Suprapubic skin (tissue), 4 donors: ENCODE measurements around the gene KLHL33. TPM values are rescaled to one million over a fixed set of nuclear protein-coding genes. Genes with fewer than 3 reads are reported as not detected.

Source experiments
- DNase-seq, 2 donors: peaks; one replicate each; pipeline ENCODE4 v3.0.0-alpha.2; 2019; ENCODE audit warnings: low spot score in 2 of 2
- H3K27ac ChIP-seq: fragments of 200-600 bp; sonication (generic); one replicate; pipeline ENCODE4 v1.5.1; 2019
- H3K27me3 ChIP-seq: fragments of 200-600 bp; sonication (generic); one replicate; pipeline ENCODE4 v1.5.1; 2019
- H3K36me3 ChIP-seq: fragments of 200-600 bp; sonication (generic); one replicate; pipeline ENCODE4 v1.5.1; 2019
- H3K4me1 ChIP-seq: fragments of 200-600 bp; sonication (generic); one replicate; pipeline ENCODE4 v1.5.1; 2019
- H3K4me3 ChIP-seq: fragments of 200-600 bp; sonication (generic); one replicate; pipeline ENCODE4 v1.5.1; 2019; ENCODE audit warnings: mild to moderate bottlenecking
- H3K9me3 ChIP-seq: fragments of 200-600 bp; sonication (generic); one replicate; pipeline ENCODE4 v1.5.1; 2019
- CTCF ChIP-seq, 2 donors: fragments of 200-600 bp in 1 of 2; fragments of 450-650 bp in 1 of 2; sonication (generic) in 1 of 2; IDR thresholded peaks; one replicate each; pipeline ENCODE4 v1.5.1; 2016 to 2019; ENCODE audit warnings: antibody characterized with exemption in 2 of 2, mild to moderate bottlenecking in 1 of 2, moderate library complexity in 1 of 2
- EP300 ChIP-seq: sonication (generic); formaldehyde crosslinking; IDR thresholded peaks from one replicate; pipeline ENCODE4 v1.6.1; 2017; ENCODE audit warnings: antibody characterized with exemption
- POLR2A ChIP-seq, 2 donors: fragments of 450-650 bp; IDR thresholded peaks; one replicate each; pipeline ENCODE4 v1.6.1; 2017; ENCODE audit warnings: antibody characterized with exemption in 2 of 2, mild to moderate bottlenecking in 2 of 2, moderate library complexity in 2 of 2
- POLR2AphosphoS5 ChIP-seq, 3 donors: sonication (generic); formaldehyde crosslinking; IDR thresholded peaks; one replicate each; pipeline ENCODE4 v1.6.1; 2017; ENCODE audit warnings: antibody characterized with exemption in 3 of 3
- WGBS: methylation state at CpG from one replicate; pipeline ENCODE4 v1.1.5; 2018; 5-methylcytosine and 5-hydroxymethylcytosine counted together
- total RNA-seq, 4 donors: library from RNA; depleted of rRNA; stranded (reverse); fragments of >200 nt; gene quantifications; one replicate each; pipeline ENCODE4 v1.1.0, GENCODE V29; 2016

KLHL33 gene
- total RNA-seq, 4 donors from 2014 or later = 0.08 TPM; not detected in 3

- no peaks in the 10 kb centered on the region for H3K9me3 ChIP-seq
- no peak overlapping the region for H3K27ac ChIP-seq
- TF ChIP-seq POLR2A (IDR thresholded peaks at IDR 0.05) (no peak), POLR2AphosphoS5 (IDR thresholded peaks at IDR 0.05) (no peak), EP300 (no peak), CTCF (IDR thresholded peaks at IDR 0.05) (no peak)
- 90% methylated on average over 2 of the region's 2 CpGs for WGBS
- no peak for DNase-seq
- H3K4me3 ChIP-seq = no peak overlapping the region
- peaks cover 54% of the 10 kb centered on the region for H3K36me3 ChIP-seq
- H3K4me1 ChIP-seq = peaks cover 35% of the 10 kb centered on the region
- H3K27me3 ChIP-seq = no peaks in the 10 kb centered on the region
Measured at GRCh38 chr14:20472536-20473169, 36.7 kb upstream of the KLHL33 start.

GRCh38 chr14:20470603-20470901 lies 34.6 kb upstream of the KLHL33 start:
- WGBS = 5% methylated on average over 2 of the region's 2 CpGs
- DNase-seq = no peak
- H3K27ac ChIP-seq = peak overlapping the region; percentile 92
- H3K27me3 ChIP-seq = no peaks in the 10 kb centered on the region
- H3K9me3 ChIP-seq = no peaks in the 10 kb centered on the region
- H3K4me3 ChIP-seq = peak overlapping the region; percentile 75
- TF ChIP-seq POLR2A (IDR thresholded peaks at IDR 0.05) (no peak), POLR2AphosphoS5 (IDR thresholded peaks at IDR 0.05) (no peak), CTCF (IDR thresholded peaks at IDR 0.05) (no peak), EP300 (no peak)
- H3K4me1 ChIP-seq = peaks cover 20% of the 10 kb centered on the region
- H3K36me3 ChIP-seq = peaks cover 35% of the 10 kb centered on the region

- H3K27ac ChIP-seq = peak overlapping the region; percentile 92
- H3K36me3 ChIP-seq = peaks cover 30% of the 10 kb centered on the region
- no peaks in the 10 kb centered on the region for H3K9me3 ChIP-seq
- H3K4me3 ChIP-seq = peak overlapping the region; percentile 75
- peaks cover 20% of the 10 kb centered on the region for H3K4me1 ChIP-seq
- peak in 1 of 2 donors; percentile 73 for DNase-seq
- no peak for TF ChIP-seq CTCF (IDR thresholded peaks at IDR 0.05)
- TF ChIP-seq POLR2AphosphoS5 (IDR thresholded peaks at IDR 0.05) = no peak
- TF ChIP-seq POLR2A (IDR thresholded peaks at IDR 0.05) = no peak
- TF ChIP-seq EP300 = no peak
- 3% methylated on average over 12 of the region's 12 CpGs for WGBS
- H3K27me3 ChIP-seq = no peaks in the 10 kb centered on the region
Measured at GRCh38 chr14:20469890-20470602, 34.1 kb upstream of the KLHL33 start.

GRCh38 chr14:20469242-20469889 lies 33.4 kb upstream of the KLHL33 start, which contains the start of gene PNP:
PNP (plus strand) TSS chr14:20469406; CDS start chr14:20469525, 119 bp downstream.
- Histone ChIP-seq H3K27ac (peak within 1 kb of the TSS; percentile 92), H3K36me3 (peaks cover 23% of the 10 kb centered on the region), H3K9me3 (no peaks in the 10 kb centered on the region), H3K4me3 (peak within 1 kb of the TSS; percentile 75), H3K4me1 (peaks cover 20% of the 10 kb centered on the region), H3K27me3 (no peaks in the 10 kb centered on the region)
- WGBS = 0% methylated on average over 16 of the region's 40 CpGs
- TF ChIP-seq EP300 (no peak), POLR2A (IDR thresholded peaks at IDR 0.05) (peak; percentile 82 to 92), CTCF (IDR thresholded peaks at IDR 0.05) (no peak), POLR2AphosphoS5 (IDR thresholded peaks at IDR 0.05) (peak; percentile 67 to 94 (median 93))
- peak; percentile 95 for DNase-seq

- peaks cover 20% of the 10 kb centered on the region for H3K4me1 ChIP-seq
- no peaks in the 10 kb centered on the region for H3K9me3 ChIP-seq
- WGBS = 36% methylated on average over 12 of the region's 16 CpGs
- peak overlapping the region; percentile 75 for H3K4me3 ChIP-seq
- H3K27me3 ChIP-seq = no peaks in the 10 kb centered on the region
- DNase-seq = no peak
- H3K27ac ChIP-seq = peak overlapping the region; percentile 92
- TF ChIP-seq CTCF (IDR thresholded peaks at IDR 0.05) (no peak), POLR2A (IDR thresholded peaks at IDR 0.05) (no peak), POLR2AphosphoS5 (IDR thresholded peaks at IDR 0.05) (no peak), EP300 (no peak)
- H3K36me3 ChIP-seq = peaks cover 17% of the 10 kb centered on the region
Measured at GRCh38 chr14:20468764-20469241, 32.8 kb upstream of the KLHL33 start.
